Neural progenitor cell (in vitro differentiated cells): ENCODE data around the gene GAGE12J. TPM values are rescaled to one million over a fixed set of nuclear protein-coding genes. Genes with fewer than 3 reads are reported as not detected.

Experiments
- DNase-seq: peaks from one replicate; pipeline ENCODE4 v3.0.0-alpha.2; 2016; ENCODE audit warnings: low spot score
- H2AFZ ChIP-seq: fragments of 200-600 bp; sonication (generic); replicated peaks from 2 replicates; pipeline ENCODE4 v1.6.1; 2016; ENCODE audit warnings: antibody characterized with exemption
- H3F3A ChIP-seq: fragments of 200-600 bp; sonication (generic); 2 replicates; pipeline ENCODE4 v1.6.1; 2016; ENCODE audit warnings: antibody characterized with exemption, low read depth
- H3K27ac ChIP-seq: fragments of 200-600 bp; sonication (generic); 2 replicates; pipeline ENCODE4 v1.5.1; 2016; ENCODE audit warnings: mild to moderate bottlenecking
- H3K27me3 ChIP-seq: fragments of 200-600 bp; sonication (generic); 2 replicates; pipeline ENCODE4 v1.6.1; 2016; ENCODE audit warnings: mild to moderate bottlenecking, moderate library complexity
- H3K36me3 ChIP-seq: fragments of 200-600 bp; sonication (generic); 2 replicates; pipeline ENCODE4 v1.5.1; 2016
- H3K4me1 ChIP-seq: fragments of 200-600 bp; sonication (generic); 2 replicates; pipeline ENCODE4 v1.6.1; 2016; ENCODE audit warnings: mixed run types
- H3K4me2 ChIP-seq: fragments of 200-600 bp; sonication (generic); 2 replicates; pipeline ENCODE4 v1.6.1; 2016
- H3K4me3 ChIP-seq: fragments of 200-600 bp; sonication (generic); 2 replicates; pipeline ENCODE4 v1.5.1; 2016
- H3K79me2 ChIP-seq: fragments of 200-600 bp; sonication (generic); 2 replicates; pipeline ENCODE4 v1.6.1; 2016; ENCODE audit warnings: low read depth
- H3K9ac ChIP-seq: fragments of 200-600 bp; sonication (generic); 2 replicates; pipeline ENCODE4 v1.6.1; 2016
- H3K9me3 ChIP-seq: fragments of 200-600 bp; sonication (generic); 2 replicates; pipeline ENCODE4 v1.5.1; 2016; ENCODE audit warnings: low read depth
- H4K20me1 ChIP-seq: fragments of 200-600 bp; sonication (generic); 2 replicates; pipeline ENCODE4 v1.6.1; 2016; ENCODE audit warnings: low read depth
- H3K27ac Mint-ChIP-seq: 3 replicates; pipeline ENCODE4 v1.8.0; 2021; ENCODE audit warnings: mixed read lengths
- H3K27me3 Mint-ChIP-seq: 2 replicates; pipeline ENCODE4 v1.8.0; 2022; ENCODE audit warnings: low read depth, mild to moderate bottlenecking, inconsistent platforms, moderate library complexity, mixed read lengths; ENCODE audit not compliant: insufficient read depth
- H3K36me3 Mint-ChIP-seq: 3 replicates; pipeline ENCODE4 v1.8.0; 2021; ENCODE audit warnings: mixed read lengths
- H3K4me1 Mint-ChIP-seq: 3 replicates; pipeline ENCODE4 v1.8.0; 2021; ENCODE audit warnings: mixed read lengths
- H3K4me3 Mint-ChIP-seq: 3 replicates; pipeline ENCODE4 v1.8.0; 2021; ENCODE audit warnings: mild to moderate bottlenecking, moderate library complexity, mixed read lengths
- H3K9me3 Mint-ChIP-seq: 3 replicates; pipeline ENCODE4 v1.8.0; 2020; ENCODE audit warnings: mixed read lengths
- CTCF ChIP-seq: fragments of 200-600 bp; sonication (generic); IDR thresholded peaks from 2 replicates; pipeline ENCODE4 v1.5.1; 2017; ENCODE audit warnings: antibody characterized with exemption, mild to moderate bottlenecking
- EZH2 ChIP-seq: fragments of 200-600 bp; sonication (generic); IDR thresholded peaks from 2 replicates; pipeline ENCODE4 v1.6.1; 2017; ENCODE audit warnings: antibody characterized with exemption, mild to moderate bottlenecking, moderate library complexity
- EZH2phosphoT487 ChIP-seq: fragments of 200-600 bp; sonication (generic); IDR thresholded peaks from 2 replicates; pipeline ENCODE4 v1.6.1; 2017; ENCODE audit warnings: antibody characterized with exemption
- total RNA-seq: library from RNA; depleted of rRNA; stranded (reverse); fragments of >200 nt; gene quantifications from 2 replicates; pipeline ENCODE4 v1.2.3, GENCODE V29; 2015; ENCODE audit warnings: low replicate concordance

Gene GAGE12J
- total RNA-seq, 1 donor from 2014 or later, result not detected

- Histone ChIP-seq H3K79me2 (peaks cover 31% of the 10 kb centered on the region), H4K20me1 (peaks cover 35% of the 10 kb centered on the region), H3K36me3 (no peaks in the 10 kb centered on the region), H3K4me1 (no peaks in the 10 kb centered on the region), H3K4me2 (no peak overlapping the region), H3K27me3 (no peaks in the 10 kb centered on the region), H2AFZ (no peak overlapping the region), H3F3A (no peaks in the 10 kb centered on the region), H3K27ac (no peak overlapping the region), H3K4me3 (no peak overlapping the region), H3K9ac (no peak overlapping the region), H3K9me3 (no peaks in the 10 kb centered on the region)
- Mint-ChIP-seq H3K9me3 (peaks cover 2% of the 10 kb centered on the region), H3K4me3 (no peak overlapping the region), H3K27me3 (peaks cover 2% of the 10 kb centered on the region), H3K36me3 (no peaks in the 10 kb centered on the region), H3K27ac (no peak overlapping the region), H3K4me1 (peaks cover 6% of the 10 kb centered on the region)
- DNase-seq, result no peak
- TF ChIP-seq EZH2phosphoT487 (no peak), EZH2 (no peak), CTCF (no peak)
These were observed 44.9 kb upstream of the GAGE12J start for GRCh38 chrX:49276671-49277534.

GRCh38 chrX:49277535-49277830, 44.4 kb upstream of the GAGE12J start:
- Mint-ChIP-seq H3K36me3 (no peaks in the 10 kb centered on the region), H3K9me3 (peaks cover 2% of the 10 kb centered on the region), H3K4me1 (peaks cover 9% of the 10 kb centered on the region), H3K27me3 (peaks cover 2% of the 10 kb centered on the region), H3K4me3 (no peak overlapping the region), H3K27ac (no peak overlapping the region)
- H3K9me3 ChIP-seq, result no peaks in the 10 kb centered on the region
- no peaks in the 10 kb centered on the region for H3K4me1 ChIP-seq
- no peak overlapping the region for H2AFZ ChIP-seq
- peaks cover 4% of the 10 kb centered on the region for H3F3A ChIP-seq
- no peak overlapping the region for H3K9ac ChIP-seq
- H3K27me3 ChIP-seq, result no peaks in the 10 kb centered on the region
- no peak for TF ChIP-seq EZH2phosphoT487
- TF ChIP-seq CTCF, result no peak
- TF ChIP-seq EZH2, result no peak
- no peak overlapping the region for H3K27ac ChIP-seq
- no peak for DNase-seq
- H3K79me2 ChIP-seq, result peaks cover 25% of the 10 kb centered on the region
- H3K4me3 ChIP-seq, result no peak overlapping the region
- no peak overlapping the region for H3K4me2 ChIP-seq
- H4K20me1 ChIP-seq, result peaks cover 33% of the 10 kb centered on the region
- H3K36me3 ChIP-seq, result no peaks in the 10 kb centered on the region

DNA sequence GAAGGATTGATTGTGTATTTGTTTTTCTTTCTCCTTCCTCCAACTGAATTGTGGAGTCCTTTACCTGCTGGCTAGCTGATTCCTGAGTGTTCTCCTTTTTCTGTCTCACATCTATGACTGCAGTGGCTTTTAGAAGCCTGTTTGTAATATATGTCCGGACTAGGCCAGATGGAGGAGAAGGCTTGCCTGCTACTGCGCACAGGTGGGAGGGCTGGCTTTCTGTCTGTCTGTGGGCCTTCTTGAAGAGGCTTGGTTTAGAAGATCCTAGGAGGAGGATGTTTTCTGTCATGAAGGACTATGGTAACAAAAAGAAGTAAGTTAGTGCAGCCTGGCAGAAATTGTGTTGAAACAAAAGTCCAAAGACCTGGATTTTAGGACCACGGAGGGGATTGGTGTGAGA, 43.8 kb upstream of the GAGE12J start:
- Histone ChIP-seq H3K79me2 (peaks cover 19% of the 10 kb centered on the region), H3F3A (peaks cover 6% of the 10 kb centered on the region), H3K4me3 (no peak overlapping the region), H4K20me1 (peaks cover 27% of the 10 kb centered on the region), H3K27me3 (no peaks in the 10 kb centered on the region), H3K9ac (no peak overlapping the region), H2AFZ (no peak overlapping the region), H3K4me2 (no peak overlapping the region), H3K27ac (no peak overlapping the region), H3K4me1 (no peaks in the 10 kb centered on the region), H3K9me3 (no peaks in the 10 kb centered on the region), H3K36me3 (no peaks in the 10 kb centered on the region)
- peaks cover 2% of the 10 kb centered on the region for H3K9me3 Mint-ChIP-seq
- no peak for DNase-seq
- H3K27me3 Mint-ChIP-seq, result peaks cover 2% of the 10 kb centered on the region
- H3K4me3 Mint-ChIP-seq, result no peak overlapping the region
- no peaks in the 10 kb centered on the region for H3K36me3 Mint-ChIP-seq
- TF ChIP-seq EZH2 (no peak), CTCF (no peak), EZH2phosphoT487 (no peak)
- H3K27ac Mint-ChIP-seq, result no peak overlapping the region
- peaks cover 9% of the 10 kb centered on the region for H3K4me1 Mint-ChIP-seq
